DND-41 (cell line): ENCODE data around the gene ITPR3.

Experiments
- EZH2 ChIP-seq: IDR thresholded peaks from 3 replicates; pipeline ENCODE4 v1.6.1; 2012; ENCODE audit warnings: borderline replicate concordance, low read depth, mild to moderate bottlenecking, moderate library complexity, low read length, inconsistent platforms; ENCODE audit not compliant: severe bottlenecking
- TF ChIP-seq, protein P1 (sequence below): IDR thresholded peaks from 2 replicates; pipeline ENCODE4 v1.5.1; 2012; ENCODE audit warnings: borderline replicate concordance, low read length, moderate library complexity, mild to moderate bottlenecking; ENCODE audit not compliant: poor library complexity, severe bottlenecking; ENCODE audit errors: extremely low read depth

DNA sequence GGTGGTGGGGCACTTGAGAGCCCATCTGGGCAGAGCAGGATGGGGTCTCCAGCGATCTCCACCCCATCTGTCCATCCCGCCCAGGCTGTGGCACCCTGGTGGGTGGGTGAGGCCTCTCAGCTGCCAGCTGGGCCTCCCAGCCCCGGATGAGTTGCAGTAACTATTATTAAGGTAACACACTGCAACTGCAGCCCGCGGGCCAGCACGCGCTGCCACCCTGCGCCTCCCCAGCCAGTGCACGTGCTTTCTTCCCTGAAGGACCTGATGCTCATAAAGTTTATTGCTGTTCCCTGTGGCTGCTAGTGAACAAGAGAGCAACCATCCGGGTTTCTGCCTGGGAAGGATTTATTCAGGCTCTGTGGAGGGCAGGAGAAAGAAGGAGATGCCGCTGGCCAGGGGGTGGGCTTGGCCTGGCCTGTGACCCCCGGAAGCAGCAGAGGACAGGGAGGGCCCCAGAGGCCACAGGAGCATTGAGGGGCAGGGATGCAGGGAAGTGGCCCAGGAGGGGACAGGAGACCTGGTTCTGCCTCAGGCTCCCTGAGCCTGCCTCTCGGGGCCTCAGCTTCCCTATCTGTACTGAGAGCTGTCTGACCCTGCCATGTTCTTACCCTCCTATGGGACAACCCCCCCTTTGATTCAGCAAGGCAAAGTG lies 123.9 kb downstream of the ITPR3 start:
- TF ChIP-seq, protein P1, sequence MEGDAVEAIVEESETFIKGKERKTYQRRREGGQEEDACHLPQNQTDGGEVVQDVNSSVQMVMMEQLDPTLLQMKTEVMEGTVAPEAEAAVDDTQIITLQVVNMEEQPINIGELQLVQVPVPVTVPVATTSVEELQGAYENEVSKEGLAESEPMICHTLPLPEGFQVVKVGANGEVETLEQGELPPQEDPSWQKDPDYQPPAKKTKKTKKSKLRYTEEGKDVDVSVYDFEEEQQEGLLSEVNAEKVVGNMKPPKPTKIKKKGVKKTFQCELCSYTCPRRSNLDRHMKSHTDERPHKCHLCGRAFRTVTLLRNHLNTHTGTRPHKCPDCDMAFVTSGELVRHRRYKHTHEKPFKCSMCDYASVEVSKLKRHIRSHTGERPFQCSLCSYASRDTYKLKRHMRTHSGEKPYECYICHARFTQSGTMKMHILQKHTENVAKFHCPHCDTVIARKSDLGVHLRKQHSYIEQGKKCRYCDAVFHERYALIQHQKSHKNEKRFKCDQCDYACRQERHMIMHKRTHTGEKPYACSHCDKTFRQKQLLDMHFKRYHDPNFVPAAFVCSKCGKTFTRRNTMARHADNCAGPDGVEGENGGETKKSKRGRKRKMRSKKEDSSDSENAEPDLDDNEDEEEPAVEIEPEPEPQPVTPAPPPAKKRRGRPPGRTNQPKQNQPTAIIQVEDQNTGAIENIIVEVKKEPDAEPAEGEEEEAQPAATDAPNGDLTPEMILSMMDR = no peak
- no peak for TF ChIP-seq EZH2
